GM18520 (cell line): ENCODE measurements around the gene PPP1CA.

ENCODE experiments used
- ATAC-seq: cut with Tn5 transposase; IDR thresholded peaks from one replicate; pipeline ENCODE4 v1.9.1; 2021; ENCODE audit not compliant: unreplicated experiment

Gene PPP1CA

GRCh38 chr11:67387069-67387468, 14.6 kb downstream of the PPP1CA start:
- no peak for ATAC-seq

- ATAC-seq, result no peak
Observed at GRCh38 chr11:67384851-67385366, 16.7 kb downstream of the PPP1CA start.

DNA sequence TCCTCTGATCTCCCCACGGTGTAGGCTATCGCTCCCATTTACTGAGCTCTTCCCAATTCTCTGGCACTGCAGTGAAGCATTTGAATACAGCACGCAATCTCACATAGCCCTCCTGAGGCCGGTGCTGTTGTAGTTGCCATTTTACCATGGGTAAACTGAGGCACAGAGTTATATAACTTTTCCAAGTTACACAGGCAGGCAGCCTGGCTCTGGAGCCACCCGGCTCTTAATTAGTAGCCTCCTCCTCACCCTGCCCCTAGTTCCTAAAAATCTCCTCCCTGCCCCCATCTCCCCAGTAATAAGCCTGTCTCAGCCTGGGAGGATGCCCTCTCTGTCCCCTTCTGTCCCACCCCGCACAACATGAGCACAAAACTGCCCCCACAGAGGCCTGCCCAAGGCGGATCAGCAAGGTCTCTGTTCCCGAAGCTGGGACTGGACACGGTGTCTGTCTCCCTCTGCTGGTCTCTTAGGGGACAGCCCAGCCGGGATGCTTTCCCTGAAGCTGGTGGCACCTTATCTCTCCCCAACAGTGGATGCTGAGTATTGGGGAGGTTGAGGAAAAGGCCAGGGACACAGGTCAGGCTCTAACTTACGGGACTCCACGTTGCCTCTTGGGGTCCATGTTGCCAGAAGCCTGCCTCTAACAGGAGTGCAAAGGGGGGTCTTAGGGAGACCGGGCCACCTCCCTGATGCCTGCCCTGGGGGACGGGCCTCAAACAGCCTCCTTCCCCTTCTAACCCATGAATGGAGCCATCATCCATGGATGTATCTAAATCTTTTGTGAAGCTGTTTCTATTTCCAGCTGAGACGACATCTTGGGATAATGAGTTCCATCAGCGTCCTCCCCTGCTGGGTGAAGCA, 19.2 kb downstream of the PPP1CA start:
- ATAC-seq, result no peak

DNA sequence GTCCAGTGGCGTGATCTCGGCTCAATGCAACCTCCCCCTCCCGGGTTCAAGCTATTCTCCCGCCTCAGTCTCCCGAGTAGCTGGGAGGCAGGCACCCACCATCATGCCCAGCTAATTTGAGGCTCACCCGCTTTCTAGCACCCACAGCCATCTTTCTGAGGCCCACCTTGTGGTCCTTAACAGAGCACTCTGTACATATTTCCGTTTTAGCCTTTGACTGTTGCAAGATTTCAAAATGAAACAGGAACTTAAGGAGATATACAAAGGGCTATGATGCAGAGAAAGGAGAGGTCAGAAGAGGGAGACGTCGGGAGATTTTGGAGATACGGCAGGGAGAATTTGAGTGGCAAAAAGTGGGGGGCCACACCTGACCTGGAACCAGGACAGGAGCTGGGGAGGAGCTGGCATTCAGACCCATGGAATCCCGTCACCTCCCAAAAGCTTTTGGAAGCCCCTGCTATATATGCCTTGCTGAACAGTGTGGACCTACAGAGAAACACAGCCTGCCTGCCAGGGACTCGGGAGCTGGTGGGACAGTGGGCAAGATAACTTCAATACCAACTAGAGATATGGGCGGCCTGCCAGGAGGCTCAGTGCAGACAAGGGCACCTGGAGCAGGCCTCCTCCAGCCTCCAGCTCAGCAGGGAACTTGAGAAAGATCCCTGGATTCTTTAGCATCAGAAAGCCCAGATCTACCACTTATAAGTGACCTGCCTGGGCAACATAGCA, 20.2 kb downstream of the PPP1CA start:
- ATAC-seq, result no peak

DNA sequence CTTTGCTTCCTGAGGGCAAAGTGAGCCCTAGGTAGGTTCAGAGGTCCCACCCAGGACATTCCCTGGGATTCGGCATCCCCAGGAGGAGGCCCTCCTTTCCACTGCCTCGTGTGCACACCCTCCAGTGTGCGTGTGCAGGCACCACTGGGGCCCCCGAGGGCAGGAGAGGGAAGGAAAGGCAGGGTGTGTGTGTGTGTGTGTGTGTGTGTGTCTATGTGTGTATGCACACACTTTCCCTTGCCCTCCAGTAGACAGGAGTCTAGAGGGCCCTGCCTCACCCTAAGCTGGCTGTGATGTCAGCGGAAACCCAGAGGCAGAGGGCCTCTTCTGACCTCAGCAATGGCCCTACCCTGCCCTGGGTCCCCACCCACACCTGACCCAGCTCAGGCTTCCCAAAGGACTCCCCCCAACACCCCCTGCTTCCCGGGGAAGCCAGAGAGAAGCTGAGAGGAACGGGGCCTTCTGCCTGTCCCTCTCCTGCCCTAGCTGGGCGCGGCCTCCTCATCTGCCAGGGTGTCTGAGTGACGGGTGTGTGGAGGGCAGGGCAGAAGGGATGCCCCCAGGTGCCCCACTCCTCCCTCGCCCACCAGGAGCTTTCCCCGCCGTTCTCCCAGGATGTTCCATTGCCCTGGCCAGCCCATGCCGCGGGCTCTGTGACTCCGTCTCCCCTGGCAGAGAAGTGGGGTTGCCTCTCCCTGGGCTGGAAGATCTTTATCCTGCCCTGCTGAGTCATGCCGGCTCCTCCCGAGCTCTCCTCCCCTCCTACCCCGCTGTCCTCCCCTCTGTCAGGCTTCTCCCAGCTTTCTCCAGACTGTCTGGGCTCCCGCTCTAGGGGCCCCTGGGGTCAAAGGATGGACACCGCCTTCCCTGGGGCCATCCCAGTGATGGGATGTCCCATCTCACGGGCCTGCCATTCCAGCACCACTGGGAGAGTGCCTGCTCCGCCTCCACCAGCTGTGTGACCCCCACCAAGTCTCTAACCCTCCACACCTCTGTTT, 22.3 kb downstream of the PPP1CA start:
- ATAC-seq, result no peak

GRCh38 chr11:67378544-67378943, 23.1 kb downstream of the PPP1CA start:
- no peak for ATAC-seq

GRCh38 chr11:67376873-67377808, 24.5 kb downstream of the PPP1CA start:
- ATAC-seq, result no peak

DNA sequence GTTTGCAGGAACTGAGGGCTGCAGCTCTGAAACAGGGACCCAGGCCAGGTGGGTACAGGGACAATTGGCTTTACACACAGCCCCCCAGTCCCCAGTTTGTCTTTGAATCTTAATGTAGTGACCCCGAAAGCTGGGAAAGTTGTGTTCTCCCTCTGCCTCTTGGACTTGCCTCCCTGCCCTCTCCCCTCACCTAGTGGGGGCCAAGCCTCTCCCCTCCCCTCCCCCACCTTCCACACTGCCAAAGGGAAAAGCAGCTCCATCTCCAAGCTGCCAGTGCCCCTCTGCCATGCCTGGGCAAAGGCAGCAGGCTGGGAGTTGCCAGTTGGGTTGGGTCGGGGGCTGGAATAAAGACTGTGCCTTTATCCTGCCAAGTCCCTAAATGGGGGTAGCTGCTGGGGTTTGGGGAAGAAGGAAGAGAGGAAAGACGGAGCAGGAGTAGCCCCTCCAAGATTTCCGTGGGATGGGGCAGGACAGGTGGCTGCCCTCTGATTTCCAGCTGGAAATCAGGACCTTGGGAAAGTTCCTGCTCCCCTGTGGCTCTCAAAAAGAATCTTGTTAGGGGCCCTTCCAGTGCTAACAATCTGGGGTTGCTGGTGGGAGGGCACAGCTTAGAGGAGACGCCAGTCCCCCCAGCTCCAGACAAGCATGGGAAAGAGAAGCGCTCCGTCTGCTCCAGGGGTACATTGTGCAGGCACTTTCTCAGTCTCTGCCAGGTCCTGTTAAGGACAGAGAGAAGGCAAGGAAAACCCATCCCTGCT, 25.4 kb downstream of the PPP1CA start:
- ATAC-seq, result no peak

DNA sequence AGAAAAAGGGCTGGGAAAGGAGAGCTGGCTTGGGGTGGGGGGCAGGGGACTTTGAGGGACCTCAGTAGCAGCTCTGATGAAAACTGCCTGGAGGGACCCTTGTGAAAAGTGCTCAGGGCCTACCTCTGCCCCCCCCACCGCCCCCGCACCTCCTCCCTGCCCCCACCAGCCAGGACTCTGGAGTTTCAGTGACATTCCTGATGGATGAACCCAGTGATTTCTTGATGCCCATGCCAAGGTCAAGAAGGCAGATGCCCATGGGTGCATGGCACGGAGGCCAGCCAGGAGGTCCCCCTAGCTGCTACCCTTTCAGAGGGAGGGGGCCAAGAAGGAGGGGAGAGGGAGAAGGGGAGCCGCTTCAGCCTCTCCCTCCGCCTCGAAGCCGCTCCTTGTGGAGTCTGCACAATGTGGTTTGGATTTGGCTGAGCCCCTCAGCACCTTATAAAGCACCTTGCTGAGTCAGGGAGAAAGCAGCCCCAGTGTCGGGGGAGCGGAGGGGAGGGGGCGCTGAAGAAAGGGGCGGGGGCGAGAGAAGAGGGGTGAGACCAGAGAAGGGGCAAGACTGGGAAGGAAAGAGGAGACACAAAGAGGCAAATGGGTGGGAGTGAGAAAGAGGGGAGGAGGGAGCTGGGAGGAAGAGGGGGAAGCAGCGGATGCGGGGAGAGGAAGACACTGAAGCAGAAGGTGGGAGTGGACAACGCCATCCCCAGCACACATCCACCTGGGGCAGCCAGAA, 26.2 kb downstream of the PPP1CA start:
- ATAC-seq, result no peak

GRCh38 chr11:67374571-67375281, 26.9 kb downstream of the PPP1CA start:
- ATAC-seq, result no peak

DNA sequence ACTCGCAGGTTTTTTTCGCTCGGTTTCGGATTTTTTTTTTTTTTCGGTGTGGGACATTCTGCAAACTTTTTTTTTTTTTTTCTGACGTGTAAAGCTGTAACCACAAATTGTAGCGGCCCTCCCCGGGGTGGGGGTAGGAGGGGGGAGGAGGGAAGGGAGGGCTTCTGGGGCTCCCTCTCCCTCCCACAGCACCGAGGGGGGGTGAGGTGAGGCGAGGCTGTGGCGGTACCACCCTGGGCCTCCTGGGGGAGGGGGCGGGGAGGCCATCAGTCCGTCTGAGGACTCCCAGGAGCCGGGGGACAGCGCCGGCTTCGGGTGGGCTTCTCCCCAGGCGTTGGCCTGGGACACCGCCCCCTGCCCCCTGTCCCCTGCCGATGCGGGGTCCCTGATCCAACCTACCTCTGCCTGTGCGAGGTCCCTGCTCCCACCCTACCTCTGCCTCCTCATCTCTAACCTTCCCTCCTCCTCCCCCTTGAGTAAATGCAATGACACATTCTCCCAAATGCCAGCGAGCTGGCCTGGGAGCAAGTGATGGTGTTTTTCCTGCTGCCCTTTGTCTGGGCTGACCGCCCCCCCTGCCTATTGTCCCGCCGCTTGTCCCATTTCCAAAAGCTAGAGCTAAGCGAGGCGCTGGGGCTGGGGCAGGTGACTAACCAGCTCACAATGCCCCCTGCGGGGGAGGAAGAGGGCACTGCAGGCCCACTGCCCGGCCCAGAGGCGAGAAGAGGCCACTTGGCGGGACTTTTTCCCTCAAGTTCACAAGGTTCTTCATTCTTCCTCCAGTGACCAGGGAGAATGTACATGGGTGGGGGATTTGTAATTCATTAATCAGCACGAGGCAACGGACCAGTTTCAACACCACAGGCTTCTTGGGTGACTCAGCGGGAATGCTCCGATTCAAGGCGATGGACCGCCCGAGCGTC, 27.7 kb downstream of the PPP1CA start:
- no peak for ATAC-seq

GRCh38 chr11:67372993-67373647, 28.5 kb downstream of the PPP1CA start, which contains the start of gene CLCF1:
Gene CLCF1 (minus strand): TSS chr11:67373598. CDS start chr11:67373539, 59 bp downstream.
- no peak for ATAC-seq

GRCh38 chr11:67372321-67372992, 29.2 kb downstream of the PPP1CA start:
- ATAC-seq, result no peak

DNA sequence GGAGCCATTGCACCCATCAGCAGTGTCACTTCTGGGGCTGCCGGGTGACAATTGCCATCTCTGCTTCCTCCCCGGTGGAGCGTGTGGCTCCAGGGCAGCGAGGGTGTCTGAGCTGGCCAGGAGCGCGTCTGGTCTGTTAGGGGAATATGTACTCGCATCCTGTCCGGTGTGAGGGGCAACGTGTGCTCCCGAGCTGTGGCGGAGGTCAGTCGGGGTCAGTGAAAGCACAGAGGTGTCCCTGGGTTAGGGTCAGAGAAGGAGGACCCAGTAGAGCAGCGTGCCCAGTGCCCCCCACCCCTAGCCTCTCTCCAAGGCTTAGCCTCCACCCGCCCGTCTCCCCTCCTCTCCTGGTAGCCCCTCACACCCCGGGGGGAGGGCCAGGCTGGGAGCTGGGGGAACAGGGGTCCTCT, 29.7 kb downstream of the PPP1CA start:
- ATAC-seq, result no peak

DNA sequence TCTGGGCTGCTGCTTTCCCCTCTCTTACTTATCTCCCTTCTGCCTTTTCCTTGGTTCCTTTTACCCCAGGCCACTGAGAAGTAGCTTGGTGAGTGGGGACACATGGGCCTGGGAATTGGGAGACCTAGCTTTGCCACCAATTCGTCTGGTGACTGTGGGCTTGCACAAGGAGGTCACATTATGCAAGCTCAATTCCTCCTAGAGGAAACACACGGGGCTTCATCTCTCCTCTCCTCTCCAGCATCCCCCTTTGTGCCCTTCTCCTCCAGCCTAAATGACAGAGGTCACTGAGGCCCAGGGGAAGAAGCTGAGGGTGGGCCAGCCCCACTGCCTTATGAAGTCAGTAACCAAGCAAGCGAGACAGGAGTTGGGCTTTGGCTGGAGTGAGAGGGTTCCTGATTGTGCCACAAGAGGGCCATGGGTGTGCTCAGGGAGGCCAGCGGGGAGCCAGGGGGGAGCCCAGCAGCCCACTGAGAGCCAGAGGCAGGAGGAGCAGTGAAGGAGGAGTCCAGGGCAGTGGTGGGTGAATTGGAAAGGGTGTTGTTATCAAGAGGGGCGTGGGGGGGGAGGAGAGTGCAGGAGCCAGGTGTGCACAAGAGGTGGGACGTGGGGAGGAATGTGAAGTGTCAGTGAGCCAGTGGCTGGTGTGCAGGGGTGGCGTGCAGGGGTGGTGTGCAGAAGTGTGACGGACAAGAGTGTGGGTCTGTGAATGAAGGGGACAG, 30.3 kb downstream of the PPP1CA start:
- no peak for ATAC-seq
